Ramos (cell line): Measurements from ENCODE around the gene AOAH.
"Not testable (repeated sequence)": the region's sequence is repeated elsewhere in the genome, so short reads cannot be mapped to it uniquely, and the experiment has no call there.

Experiments
- in situ Hi-C: fragments of 300-500 bp; cut with MboI; formaldehyde crosslinking; loops from one replicate; pipeline ENCODE4 v1.14.3; 2022; ENCODE audit warnings: low sequenced_read_pairs; ENCODE audit not compliant: unreplicated experiment

Gene AOAH

DNA sequence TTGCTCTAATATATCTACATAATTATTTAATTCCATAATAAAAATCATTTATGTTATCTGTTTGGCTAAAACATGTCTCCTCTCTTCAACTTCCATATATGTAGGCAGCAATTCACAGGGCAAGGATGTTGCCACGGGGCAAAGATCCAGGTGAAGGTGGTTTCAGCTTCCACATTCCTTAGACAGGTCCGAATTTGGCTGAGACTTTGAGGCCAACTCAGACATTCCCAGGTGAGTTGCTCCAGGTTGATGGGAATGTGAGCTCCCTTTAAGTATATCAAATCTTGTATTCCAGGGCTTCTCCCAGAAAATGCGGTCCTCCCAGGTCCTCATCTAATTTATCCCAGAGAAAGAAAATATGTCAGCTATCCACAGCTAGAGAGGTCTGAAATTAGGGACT lies 15.1 kb upstream of the AOAH start:
- in situ Hi-C loops: no loop called here

- in situ Hi-C loops: no loop called here
Observed at GRCh38 chr7:36736899-36737211, 12.6 kb upstream of the AOAH start.

- in situ Hi-C loops: no loop called here
Observed at GRCh38 chr7:36736090-36736898, 12.0 kb upstream of the AOAH start.

DNA sequence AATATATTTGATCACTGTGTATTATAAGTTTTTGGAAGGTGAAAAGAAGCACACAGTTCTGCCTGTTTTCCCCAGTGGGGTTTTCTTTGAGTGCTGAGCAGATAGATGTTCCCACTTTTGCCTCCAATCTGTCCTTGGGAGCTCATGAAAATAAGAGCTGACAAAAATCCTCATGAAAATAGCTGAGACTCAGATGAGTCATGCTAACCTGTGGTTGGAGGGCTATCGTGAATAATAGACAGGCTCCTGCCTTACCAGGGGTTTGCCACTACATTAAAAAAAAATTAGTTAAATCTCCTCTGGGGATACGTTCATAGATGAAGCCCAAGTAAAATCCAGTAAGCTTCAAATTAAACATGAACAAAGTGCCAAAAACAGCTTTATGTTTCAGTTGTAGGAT lies 10.9 kb upstream of the AOAH start:
- in situ Hi-C loops: no loop called here

- in situ Hi-C loops: no loop called here
Observed at GRCh38 chr7:36734731-36735130, 10.4 kb upstream of the AOAH start.

DNA sequence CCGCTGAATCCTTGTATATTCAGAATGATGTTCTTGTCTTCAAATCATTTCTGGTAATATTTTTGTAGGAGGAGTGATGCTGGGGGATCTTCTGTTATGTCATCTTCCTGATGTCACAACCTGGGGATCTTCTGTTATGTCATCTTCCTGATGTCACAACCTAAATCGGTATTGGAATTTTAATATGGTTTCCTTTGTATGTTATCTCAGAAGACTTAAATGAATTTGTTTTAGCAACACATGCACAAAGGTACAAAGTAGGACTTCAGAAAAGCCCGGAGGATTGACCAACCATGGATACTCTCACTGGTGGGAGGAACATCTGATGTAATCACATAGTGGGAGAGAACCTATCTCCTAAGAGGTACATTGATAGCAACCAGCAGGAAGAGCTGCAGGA lies 9.1 kb upstream of the AOAH start:
- in situ Hi-C loops: no loop called here

- in situ Hi-C loops: no loop called here
Observed at GRCh38 chr7:36732806-36733205, 8.5 kb upstream of the AOAH start.

DNA sequence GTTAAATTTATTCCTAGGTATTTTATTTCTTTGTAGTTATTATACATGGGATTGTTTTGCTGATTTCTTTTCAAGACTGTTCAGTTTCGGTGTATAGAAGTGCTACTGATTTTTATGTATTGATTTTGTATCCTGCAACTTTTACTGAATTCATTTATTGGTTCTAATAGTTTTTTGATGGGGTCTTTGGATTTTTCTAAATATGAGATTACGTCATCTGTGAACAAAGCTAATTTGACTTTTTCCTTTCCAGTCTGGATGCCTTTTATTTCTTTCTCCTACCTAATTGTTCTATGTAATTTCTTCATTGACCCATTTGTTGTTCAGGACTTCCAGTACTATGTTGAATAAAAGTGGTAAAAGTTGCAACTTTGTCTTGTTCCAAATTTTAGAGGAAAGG lies 5.8 kb upstream of the AOAH start:
- in situ Hi-C loops: no loop called here

GRCh38 chr7:36728143-36728542 lies 3.8 kb upstream of the AOAH start:
- in situ Hi-C loops: no loop called here

GRCh38 chr7:36726806-36727503 lies 2.7 kb upstream of the AOAH start:
- in situ Hi-C loops: no loop called here

GRCh38 chr7:36726311-36726710 lies 2.0 kb upstream of the AOAH start:
- in situ Hi-C loops: no loop called here

DNA sequence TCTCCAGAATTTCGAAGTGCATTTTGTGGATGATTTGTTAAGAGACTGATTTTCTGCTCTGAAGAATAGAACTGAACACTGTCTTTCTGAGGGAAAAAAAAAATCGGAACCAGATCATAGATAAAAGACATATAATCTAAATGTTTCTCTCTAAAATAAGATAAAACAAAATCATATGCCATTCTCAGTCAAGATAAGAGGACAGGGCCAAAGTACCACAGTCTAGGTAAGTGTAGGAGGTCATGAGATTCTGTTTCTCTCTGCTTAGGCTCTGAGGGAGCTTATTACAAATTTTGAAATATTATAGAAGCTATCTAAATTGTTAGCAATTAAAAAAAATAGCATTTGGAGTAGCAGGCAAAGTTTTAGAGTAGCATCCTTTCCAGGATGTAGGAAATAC lies 702 bp upstream of the AOAH start:
- in situ Hi-C loops: no loop called here

- in situ Hi-C loops: no loop called here
Observed at GRCh38 chr7:36723291-36723690, 1.0 kb downstream of the AOAH start.

DNA sequence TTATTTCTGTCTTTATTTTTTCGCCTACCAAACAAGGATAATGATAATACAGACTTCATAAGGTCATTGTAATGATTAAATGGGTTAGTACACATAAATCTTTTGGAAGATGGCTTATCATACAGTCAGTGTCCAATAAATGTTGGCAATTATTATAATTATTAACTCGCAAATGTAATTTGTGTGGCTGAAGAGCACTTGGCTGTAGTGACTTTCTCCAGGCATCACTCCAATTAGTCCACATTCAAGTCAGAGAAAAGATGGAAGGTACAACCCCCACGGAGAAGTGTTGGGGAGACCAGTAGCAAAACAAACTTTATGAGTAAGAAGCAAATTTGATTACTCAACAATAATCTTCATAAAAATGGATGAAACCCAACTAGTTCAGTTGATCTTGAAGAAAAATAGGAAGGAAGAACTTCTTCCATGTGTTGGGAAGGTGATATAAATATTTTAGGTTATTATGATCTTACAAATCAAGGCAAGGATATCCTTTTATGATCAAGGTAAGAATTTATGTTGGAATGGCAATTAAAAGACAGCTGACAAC lies 5.1 kb downstream of the AOAH start:
- in situ Hi-C loops: no loop called here

- in situ Hi-C loops: no loop called here
Observed at GRCh38 chr7:36717586-36717985, 6.7 kb downstream of the AOAH start.

- in situ Hi-C loops: not testable (repeated sequence)
Observed at GRCh38 chr7:36716802-36717201, 7.5 kb downstream of the AOAH start.

DNA sequence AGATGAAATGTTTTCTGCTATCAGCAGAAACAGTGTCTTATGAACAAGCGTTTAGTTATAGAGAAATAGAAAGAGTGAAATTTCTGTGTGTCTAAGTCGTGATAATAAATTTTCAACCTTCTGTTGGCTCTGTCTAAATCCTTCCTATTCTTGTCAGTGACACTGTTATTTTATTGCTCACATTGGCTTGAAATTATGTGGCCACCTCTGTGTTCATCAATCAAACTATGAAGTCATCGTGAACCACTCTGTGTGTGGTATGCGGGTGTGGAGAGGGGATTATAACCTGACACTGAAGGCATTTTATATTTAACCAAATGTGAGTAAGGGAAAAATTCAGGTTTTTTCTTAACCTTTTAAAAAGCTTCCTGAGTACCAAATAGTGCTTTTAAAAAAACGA lies 12.3 kb downstream of the AOAH start:
- in situ Hi-C loops: no loop called here

- in situ Hi-C loops: no loop called here
Observed at GRCh38 chr7:36711256-36711655, 13.0 kb downstream of the AOAH start.

DNA sequence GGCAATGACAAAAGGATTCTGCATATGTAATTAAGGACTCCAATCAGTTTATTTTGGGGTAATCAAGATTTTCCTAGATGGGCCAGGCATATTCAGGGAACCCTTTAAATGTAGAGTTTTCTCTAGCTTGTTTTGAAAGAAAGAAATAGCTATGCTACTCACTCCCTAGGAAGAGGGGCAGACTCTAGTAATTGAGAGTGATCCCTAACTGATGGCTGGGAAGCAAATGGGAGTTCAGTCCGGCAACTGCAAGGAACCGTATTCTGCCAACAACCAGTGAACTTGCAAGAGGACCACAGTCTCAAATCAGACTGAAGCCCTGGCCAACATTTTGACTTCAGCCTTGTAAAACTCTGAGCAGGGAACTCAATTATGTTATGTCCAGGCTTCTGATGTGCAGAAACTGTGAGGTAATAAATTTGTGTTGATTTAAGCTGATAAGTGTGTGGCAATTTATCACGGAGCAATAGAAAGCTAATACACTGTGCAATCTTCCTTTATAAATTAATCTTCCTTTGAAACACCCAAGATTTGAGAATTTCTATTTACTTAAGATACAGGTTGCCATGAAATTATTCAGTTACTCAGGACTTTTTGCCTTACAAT lies 14.0 kb downstream of the AOAH start:
- in situ Hi-C loops: no loop called here

DNA sequence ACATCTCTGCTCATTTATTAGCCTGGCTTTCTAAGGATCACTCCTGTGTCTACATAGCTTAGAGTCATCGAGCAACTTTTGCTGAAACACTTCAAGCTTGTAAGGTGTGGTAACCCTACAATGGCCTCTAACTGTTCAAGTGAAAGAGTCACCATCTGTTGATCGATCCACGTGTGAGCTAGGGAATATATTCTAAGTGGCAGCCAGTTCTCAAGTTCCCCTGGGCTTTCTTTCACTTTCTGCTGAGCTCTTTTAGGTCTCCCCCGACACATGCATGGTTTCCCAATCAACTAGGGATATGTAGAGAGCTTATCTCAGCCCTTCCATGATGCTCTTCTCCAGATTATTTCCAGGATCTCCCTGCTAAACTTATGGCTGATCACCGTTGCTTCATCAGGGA lies 15.5 kb downstream of the AOAH start:
- in situ Hi-C loops: no loop called here

- in situ Hi-C loops: no loop called here
Observed at GRCh38 chr7:36707898-36708297, 16.4 kb downstream of the AOAH start.
